Mesenteric fat pad (tissue), 1 donor: ENCODE data around the gene UNC50. TPM values are rescaled to one million over a fixed set of nuclear protein-coding genes. Genes with fewer than 3 reads are reported as not detected.

Experiments used
- DNase-seq: peaks from one replicate; pipeline ENCODE4 v3.0.0-alpha.2; 2020; ENCODE audit warnings: low spot score
- long read RNA-seq: library from polyadenylated mRNA; unstranded; transcript quantifications from one replicate; pipeline ENCODE4 v2.0.0, GENCODE V29; 2020
- total RNA-seq: library from RNA; stranded (reverse); fragmentation: NEBNext Ultra II Directional; extraction: Animal tissue kit (Norgen Biotek cat#: 25700); gene quantifications from one replicate; pipeline ENCODE4 v1.2.1, GENCODE V29; 2021
- donor health status: DM: yes; HTN: yes; CAD: no.

Gene UNC50, protein sequence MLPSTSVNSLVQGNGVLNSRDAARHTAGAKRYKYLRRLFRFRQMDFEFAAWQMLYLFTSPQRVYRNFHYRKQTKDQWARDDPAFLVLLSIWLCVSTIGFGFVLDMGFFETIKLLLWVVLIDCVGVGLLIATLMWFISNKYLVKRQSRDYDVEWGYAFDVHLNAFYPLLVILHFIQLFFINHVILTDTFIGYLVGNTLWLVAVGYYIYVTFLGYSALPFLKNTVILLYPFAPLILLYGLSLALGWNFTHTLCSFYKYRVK
- total RNA-seq: 46.6 TPM
- long read RNA-seq, transcript UNC50-201 (6 exons, 1,143 nt): major isoform, 57 of 82 reads
- long read RNA-seq, partial matches to known transcripts: 3 of 82 reads
- long read RNA-seq, other reads (novel, unspliced or antisense): 21 of 82 reads

DNA sequence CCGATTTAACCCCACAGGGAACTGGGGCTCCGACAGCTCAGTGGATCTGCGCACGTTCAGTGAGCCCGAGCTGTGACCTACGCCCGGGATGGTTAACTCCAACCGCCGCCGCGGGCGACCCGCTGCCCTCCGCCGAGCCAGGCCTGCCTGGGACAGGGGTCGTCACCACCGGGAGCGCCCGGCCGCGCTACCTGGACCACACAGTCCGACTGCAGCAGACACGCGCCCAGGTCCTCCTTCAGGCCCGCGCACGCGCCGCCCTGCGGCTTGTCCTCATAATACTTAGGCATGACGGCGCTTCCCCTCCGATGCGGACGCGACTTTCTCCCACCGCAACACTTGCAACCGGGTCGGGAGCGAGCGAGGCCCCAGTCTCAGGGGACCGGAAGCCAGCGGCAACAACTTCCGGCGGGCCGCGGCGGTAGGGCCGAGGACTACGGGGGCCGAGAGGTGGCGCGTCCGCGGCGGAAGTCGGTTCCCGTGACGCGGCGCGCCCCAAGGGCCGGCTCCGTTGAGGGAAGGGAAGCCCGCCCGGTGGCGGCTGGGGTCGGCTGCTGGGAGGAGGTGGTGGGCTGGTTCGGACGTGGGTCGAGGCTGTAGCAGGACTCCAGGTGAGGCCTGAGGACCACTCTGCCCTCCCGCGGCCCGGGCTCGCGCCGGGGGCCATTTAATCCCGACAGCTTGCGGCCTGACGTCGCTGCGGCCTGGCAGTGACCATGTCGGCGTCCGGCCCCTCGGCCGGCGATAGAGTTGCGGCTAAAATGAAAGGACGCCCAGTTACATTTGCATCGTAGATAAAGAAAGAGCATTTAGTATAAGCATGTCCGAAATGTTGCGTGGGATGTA is at the start of gene UNC50, which contains the start of gene COA5:
TSS of gene UNC50 (plus strand) at position 474 of the 846 bp plus-strand sequence. CDS start 1,171 bp downstream, outside the sequence.
TSS of gene COA5 (minus strand) at position 397 of the 846 bp plus-strand sequence. CDS start at position 290, 107 bp downstream.
- peak; percentile 98 for DNase-seq

DNA sequence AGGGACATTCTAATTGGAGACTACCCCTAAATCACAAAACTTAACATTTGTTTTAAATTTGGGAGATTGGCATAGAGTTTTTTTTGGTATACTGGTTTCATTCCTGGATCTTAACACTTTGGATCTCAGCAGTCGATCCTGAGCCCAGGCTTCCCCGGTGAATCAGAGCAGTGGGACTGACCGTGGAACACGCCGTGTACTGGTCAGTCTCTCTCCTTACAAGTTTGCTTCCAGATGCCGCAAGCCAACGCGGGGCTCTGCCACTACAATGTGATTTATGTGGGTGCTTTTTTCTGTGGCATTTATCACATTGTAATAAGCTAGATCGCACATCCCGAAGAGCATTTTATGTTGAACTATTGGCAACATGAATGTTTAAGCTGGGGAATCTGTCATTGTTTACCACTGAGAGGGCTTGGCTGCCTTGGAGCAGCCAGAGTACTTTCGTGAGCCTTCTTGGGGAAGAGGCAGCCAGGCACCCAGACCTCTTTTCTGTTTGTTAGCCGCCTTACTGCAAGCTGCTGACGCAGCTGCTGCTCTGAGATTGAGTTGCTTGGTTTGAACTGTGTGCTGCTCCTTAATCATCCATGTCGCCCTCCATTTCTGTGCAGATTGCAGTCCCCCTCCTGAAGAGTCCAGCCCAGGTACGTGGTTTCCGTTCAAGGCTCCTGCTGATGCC is 49.4 kb upstream of the UNC50 start:
- DNase-seq: no peak

DNA sequence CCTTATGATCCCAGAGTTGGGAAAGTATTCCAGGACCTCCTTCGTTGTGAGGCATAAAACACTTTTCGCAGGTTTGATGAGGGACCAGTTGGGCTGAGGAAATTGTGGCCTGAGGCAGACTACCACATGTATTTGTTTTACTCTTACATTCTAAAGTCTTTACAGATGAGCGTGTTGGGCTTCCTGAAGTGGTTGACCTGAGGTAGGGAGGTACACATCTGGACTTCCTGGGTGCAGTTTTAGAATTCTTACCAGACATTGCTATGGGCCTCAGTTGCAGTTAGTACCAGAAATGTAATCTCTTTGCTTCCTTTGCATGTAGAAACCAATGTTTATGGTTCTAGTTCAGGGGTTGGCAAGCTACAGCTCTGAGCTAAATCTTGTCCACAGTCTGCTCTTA is 48.8 kb upstream of the UNC50 start:
- DNase-seq: no peak

DNA sequence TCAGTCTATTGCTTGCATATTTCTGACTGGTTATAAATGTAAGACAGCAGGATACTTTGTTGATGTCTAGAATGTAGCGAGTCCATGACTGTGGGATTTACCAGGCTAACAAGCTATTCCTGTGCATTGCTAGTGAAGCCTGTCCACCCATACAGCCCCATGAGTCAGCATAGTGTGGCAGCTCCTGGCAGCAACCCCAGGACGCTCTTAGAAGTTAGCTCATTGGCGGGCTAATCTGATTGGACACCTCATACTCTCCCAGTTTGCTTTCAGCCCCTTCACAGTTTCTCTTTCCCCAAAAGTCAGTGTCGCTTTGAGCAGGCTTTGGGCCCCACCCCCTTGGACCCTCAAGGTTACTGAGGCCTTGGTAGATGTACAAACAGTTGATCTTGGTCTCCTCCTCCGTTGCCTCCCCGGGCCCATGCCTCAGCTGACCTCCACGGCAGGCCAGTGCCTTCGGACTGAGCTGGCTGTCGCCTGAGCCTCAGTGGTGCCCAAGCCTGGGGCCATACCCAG is 48.1 kb upstream of the UNC50 start:
- no peak for DNase-seq

DNA sequence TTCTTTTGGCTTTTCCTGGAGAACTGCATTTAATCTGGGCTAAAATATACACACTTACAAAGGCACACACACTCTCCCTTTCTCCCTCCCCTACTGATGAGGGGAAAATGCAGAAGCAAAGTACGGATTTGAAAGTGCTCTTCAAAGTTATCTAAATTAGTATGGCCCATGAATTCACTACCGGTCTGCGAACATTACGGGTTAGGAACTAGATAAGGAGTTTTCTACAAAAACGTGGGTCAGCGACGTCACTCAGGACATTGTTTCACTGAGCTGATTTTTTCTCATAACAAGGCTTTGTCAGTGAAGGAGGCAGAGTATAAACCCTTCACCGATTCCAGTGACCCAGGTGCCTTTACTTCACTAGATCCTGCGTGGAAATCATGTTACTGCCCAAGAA is 47.4 kb upstream of the UNC50 start:
- DNase-seq: no peak

DNA sequence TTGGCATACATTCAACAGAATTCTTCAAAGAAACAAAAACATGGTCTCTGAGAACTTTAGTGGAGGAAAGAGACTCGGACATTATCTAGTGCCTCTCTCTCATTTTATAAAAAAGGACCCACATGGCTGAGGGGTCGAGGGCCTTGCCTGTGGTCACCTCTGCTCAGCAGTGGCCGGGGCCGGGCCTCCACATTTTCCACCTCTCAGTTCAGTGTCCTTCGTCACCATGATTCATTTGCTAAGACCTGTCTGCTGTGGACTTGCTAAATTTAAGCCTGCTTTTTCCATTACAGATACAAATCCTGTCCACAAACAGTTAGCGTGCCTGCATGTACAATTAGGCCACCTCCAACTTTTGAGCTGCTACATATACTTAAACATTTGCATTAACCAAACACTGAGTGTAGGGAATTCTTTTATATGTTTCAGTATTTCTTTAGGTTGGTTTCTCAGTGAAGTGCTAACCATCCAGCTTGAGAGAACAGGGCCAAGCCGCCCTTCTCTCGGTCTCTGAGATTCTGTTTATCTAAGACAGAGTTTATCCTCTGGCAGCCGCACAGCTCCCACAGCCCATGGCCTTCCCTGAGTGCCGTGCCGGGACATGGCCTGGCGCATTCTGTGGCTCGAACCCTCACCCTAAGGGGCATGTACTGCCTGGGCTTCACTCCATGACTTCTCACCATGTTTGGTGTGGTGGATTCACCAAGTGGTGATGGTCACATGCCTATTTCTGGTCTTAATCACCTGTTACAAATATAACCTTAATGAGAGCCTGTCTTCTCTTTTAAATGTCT is 46.3 kb upstream of the UNC50 start:
- DNase-seq: no peak

DNA sequence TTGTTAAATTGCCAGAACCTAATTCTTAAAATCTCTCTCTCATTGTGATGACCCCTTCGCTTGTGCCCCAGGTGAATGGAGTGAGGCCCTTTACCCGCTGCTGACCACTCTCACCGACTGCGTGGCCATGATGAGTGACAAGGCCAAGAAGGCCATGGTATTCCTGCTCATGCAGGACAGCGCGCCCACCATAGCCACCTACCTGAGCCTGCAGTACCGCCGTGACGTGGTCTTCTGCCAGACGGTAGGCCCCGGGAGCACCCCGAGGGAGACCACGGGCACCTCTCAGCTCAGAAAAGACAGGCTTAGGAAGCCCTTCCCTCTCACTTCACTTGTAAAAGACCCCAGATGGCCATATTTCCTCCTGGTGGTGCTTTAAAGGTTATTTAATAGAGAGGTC is 45.0 kb upstream of the UNC50 start:
- DNase-seq: no peak

DNA sequence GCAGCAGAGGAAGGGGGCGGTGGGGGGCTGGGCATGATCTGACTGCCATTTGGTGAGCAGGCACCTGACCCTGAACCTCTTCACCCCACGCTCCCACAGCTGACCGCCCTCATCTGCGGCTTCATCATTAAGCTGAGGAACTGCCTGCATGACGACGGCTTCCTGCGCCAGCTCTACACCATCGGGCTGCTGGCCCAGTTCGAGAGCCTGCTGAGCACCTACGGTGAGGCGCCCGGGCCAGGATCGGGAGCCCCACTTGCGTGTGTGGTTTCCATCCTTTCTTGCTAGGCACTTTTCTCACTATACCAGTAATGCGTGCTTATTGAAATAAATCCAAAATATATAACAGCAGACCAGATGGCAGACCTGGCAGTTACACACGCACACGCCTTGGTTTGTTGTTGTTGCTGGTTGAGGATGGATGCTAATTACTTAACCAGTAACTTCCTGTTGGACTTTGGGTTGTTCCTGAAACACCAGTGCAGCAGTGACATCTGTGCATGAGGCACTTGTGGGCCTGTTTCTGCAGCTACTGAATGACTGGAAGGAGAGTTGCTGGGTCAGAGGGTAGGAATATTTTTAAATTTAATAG is 43.8 kb upstream of the UNC50 start:
- DNase-seq: peak; percentile 5

DNA sequence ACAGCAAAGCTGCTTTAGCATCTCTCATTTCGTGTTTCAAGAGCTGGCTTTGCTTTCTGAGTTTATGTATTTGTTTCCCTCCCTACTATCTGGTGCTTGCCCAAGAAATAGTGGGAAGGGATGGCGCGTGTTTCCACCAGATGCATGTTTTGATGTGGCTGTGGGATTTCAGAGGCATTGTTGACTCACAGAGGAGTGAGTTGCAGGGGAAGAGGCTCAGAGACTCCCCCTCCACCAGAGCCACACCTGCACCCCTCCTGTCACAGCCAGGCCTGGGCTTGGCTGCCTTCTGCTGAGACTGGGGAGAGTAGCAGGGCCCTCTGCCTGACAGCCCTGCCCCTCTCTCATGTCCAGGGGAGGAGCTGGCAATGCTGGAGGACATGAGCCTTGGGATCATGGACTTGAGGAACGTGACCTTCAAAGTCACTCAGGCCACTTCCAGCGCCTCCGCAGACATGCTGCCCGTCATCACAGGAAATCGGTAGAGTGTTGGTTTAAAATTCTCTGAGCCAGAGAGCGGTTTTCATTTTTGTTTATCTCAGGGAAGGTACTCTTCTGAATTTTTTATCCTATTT is 43.0 kb upstream of the UNC50 start:
- DNase-seq: peak; percentile 80

DNA sequence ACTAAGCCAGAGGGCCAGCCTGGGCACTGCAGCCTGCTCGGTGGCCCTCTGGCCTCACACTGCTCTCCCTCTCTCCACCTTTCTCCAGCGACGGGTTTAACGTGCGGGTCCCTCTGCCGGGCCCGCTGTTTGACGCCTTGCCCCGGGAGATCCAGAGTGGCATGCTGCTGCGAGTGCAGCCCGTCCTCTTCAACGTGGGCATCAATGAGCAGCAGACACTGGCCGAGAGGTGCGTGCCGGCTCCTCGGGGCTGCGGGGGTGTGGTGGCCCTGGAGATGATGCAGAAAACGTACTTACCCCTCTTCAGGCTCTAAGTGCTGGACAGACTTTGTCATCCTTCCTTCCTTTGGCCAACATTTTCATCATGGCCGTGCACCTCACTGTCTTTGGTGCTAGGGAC is 42.4 kb upstream of the UNC50 start:
- peak; percentile 64 for DNase-seq

DNA sequence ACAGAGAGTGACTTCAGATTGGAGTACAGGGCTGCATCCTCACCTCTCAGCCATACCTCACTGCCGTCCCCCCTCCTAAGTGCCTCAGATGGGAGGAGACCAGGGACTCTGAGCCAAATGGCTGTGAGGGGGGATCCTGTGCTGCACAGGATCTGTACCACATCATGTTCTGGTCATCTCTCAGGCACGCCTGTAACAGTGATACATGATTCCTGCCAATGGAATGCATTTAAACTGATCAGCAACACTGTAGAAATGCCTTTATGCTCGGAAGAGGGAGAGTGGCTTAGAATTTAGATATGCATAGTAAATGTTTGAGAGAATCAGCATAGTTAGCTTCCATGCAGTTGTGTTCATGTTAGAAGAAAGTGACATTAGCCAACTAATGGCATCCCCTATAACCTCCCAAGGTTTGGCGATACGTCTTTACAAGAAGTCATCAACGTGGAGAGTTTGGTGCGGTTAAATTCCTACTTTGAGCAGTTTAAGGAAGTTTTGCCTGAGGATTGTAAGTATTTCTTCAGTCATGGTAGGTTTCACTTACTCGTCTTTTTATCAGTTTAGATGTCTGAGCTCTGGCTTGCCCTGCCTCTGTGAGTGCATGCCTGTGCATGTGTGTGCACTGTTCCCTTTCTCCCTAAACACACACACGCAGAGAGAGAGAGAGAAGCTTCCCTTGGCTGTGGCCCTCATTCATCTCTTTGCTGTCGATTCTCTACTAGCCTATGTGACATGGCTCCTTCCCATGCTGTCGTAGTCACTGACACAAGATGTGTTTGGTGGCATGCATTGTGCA is 40.0 kb upstream of the UNC50 start:
- DNase-seq: no peak

DNA sequence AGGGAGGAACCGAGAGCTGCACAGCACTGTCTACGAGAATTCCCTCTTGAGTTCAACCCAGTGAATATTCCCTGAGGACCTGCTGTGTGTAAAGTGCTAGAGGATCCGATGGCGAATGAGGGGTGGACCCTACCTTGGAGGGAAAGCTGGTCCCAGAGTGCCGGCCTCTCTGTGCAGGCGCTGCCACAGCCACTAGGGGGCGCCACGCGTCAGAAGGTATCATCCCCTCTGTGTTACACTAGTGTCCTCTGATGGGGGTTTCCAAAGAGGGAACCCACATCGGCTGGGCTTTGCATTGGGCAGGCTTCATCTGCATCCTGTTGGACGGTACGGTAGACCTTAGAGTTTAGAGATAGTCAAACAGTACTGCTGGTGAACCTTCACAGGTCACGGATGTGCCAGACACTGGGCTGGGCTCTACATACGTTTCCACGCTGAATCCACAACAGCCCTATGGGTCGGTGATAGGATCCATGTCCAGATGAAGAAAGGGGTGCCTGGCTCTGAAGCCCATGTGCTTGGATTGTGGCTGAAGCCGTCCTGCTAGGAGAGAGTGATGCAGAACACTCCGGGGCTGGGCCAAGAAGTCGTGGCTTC is 39.1 kb upstream of the UNC50 start:
- no peak for DNase-seq

DNA sequence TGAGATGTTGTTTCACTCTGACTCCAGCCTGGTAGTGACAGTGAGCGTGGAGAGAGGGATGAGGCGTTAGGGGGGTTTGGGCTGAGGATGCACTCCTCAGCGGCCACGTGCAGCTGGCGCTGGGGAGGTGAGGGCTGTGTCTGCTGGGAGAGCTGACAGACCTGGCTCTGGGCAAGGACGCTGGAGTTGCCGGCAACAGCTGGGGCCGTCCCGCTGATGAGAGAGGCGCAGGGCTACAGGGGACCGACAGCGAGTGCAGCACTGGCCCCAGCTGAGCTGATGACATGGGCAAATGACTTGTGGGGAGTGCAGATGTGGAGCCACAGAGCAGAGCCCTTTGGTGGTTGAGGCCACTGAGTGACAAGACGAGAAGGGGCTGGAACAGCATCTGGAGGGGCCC is 38.5 kb upstream of the UNC50 start:
- no peak for DNase-seq

DNA sequence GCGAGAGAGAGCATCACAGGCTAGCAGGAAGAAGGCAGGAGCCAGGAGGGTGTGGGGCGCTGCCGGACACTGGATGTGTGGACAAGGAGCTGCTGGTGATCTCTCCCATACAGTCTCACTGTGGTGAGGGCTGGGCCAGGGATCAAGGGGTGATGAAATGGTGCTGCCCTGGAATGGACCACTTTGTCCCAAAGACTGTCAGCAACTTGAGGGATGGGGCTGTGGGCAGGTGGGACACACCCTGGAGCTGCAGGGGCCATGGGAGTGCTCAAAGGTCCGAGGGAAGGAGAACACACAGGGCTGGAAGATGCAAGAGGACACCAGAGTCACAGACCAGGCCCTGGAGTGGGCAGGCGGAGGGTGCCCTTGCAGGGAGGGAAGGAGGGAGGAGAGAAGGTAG is 38.0 kb upstream of the UNC50 start:
- peak; percentile 82 for DNase-seq

DNA sequence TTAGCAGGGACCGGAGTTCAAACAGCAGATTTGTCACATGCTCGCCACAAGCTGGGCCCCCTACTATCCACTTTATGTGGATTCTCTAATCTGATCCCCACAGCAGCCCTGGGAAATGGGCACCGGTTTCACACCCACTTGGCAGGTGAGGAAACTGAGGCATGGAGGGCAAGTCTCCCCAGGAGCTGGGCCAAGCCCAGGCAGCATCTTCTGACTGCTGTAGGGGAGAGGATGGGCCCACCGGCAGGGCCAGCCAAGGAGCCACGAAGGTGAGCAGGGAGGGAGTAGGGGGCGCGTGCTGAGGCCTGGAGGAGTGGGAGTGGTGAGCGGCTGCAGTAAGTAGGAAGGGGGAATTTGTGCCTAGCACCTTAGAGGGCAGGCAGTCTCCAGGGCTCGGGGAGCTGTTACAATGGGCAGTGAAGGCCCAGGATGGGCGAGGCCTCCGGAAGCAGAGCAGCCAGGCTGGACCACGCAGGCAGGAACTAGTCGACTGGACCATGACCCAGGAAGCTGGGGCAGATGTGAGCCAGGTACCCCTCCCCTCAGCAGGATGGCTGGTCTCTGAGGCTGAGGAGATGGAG is 37.2 kb upstream of the UNC50 start:
- peak; percentile 80 for DNase-seq

DNA sequence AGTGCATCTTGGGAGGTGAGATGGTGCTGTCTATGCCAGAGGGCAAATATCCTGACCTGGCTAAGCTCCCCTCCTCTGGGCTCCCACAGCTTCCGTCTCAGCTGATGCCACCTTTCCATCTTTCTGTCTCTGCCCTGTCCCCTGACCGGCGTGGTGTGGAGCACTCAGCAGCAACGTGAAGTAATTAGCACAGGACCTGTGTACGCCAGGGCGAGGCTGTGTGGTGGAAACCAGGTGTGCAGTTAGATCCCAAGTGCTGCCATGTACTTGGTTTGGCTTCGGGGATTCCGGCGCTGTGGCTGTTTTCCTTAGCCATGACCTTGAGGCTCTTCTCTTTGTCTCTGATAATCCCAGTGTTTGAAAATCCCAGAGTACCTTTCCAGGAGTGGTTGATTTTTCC is 36.6 kb upstream of the UNC50 start:
- peak; percentile 55 for DNase-seq

DNA sequence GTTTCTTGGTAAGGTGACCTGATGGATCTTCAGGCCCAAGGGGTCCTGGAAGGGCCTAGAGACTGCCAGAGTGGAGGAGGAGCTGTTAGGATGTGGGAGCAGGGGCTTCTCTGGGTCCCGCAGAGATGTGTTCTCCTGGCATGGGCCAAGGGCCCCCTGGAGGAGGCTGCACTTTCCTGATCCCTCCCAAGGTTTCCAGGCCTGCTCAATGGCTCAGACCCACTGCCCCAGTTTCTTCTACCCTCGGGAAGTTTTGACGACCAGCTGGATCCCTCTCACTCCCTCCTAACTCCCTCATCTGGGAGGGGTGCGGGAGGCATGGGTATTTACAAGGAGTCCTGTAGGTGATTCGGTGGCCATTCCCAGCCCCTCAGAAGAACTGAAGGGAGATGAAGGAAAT is 36.2 kb upstream of the UNC50 start:
- DNase-seq: peak; percentile 68

DNA sequence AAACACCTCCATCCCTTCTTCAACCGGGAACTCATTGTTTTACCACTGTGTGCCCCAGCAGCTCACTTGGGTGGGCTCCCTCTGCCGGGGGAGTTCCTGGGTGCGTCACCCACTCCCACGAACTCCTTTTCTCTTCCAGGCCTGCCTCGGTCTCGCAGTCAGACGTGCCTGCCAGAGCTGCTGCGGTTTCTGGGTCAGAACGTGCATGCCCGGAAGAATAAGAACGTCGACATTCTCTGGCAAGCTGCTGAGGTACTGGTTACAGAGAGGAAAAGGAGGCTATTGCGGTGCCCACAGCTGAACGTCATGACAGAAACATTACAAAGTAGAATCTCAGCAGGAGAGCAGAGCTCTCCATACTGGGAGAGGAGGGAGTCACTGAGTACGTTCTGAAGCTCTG is 35.7 kb upstream of the UNC50 start:
- DNase-seq: no peak
